Omental fat pad (tissue), 4 donors: ENCODE results near the gene WDR1. TPM values are rescaled to one million over a fixed set of nuclear protein-coding genes. Genes with fewer than 3 reads are reported as not detected.

Source experiments
- ATAC-seq: fragments of 150-250 bp; one replicate; pipeline ENCODE4 v1.9.1; 2016; ENCODE audit warnings: mild to moderate bottlenecking, moderate library complexity; ENCODE audit not compliant: low FRiP score
- DNase-seq: peaks from one replicate; pipeline ENCODE4 v3.0.0-alpha.2; 2019; ENCODE audit warnings: low spot score
- total RNA-seq, 4 donors: library from RNA; depleted of rRNA; stranded (reverse); fragments of >200 nt; gene quantifications; one replicate each; pipeline ENCODE4 v1.1.0, GENCODE V29; 2016
- TF ChIP-seq, protein P1 (sequence below), 3 donors: fragments of 450-650 bp; IDR thresholded peaks; one replicate each; pipeline ENCODE4 v1.5.1; 2016 to 2017; ENCODE audit warnings: antibody characterized with exemption in 3 of 3, mild to moderate bottlenecking in 3 of 3, moderate library complexity in 2 of 3

WDR1 gene, protein sequence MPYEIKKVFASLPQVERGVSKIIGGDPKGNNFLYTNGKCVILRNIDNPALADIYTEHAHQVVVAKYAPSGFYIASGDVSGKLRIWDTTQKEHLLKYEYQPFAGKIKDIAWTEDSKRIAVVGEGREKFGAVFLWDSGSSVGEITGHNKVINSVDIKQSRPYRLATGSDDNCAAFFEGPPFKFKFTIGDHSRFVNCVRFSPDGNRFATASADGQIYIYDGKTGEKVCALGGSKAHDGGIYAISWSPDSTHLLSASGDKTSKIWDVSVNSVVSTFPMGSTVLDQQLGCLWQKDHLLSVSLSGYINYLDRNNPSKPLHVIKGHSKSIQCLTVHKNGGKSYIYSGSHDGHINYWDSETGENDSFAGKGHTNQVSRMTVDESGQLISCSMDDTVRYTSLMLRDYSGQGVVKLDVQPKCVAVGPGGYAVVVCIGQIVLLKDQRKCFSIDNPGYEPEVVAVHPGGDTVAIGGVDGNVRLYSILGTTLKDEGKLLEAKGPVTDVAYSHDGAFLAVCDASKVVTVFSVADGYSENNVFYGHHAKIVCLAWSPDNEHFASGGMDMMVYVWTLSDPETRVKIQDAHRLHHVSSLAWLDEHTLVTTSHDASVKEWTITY
- 100 to 1,000 TPM; 114 to 219 (median 135) TPM for total RNA-seq

DNA sequence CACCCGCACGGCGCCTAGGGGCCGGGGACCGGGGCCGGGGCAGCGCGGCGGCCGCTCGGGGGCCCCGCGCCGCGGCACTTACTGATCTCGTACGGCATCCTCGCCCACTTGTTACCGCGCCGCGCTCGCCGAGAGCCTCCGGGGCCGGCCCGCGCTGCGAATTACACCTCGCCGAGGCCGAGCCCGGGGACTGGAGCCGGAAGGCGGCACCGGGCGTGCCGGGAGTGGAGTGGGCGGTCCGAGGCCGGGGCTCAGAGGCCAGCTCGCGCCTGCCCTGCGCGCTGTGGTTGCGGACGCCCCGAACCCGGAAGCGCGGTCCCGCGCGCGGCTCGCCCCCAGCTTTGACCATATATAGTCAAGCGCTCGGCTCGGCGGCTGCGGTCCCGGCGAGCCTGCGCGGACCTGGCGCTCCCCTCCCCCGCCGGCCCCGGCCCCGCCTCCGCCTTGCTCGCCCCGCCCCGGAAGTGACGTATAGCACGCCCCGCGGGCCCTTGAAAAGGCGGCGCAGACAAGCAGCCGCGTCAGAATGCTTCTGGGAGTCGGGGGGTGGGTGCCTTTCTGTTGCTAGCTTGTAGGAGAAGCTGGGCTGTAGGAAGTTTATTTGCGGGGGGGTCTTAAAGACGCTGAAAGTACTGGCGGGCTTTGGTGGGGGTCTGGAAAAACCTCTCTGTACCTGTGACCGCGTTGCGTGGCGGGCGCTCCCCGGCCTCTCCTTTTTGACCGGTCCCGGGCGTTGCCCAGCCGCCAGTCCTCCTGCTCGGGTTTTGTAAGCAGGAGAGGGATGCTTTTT is at the start of gene WDR1:
TSS of gene WDR1 (minus strand) at position 231 of the 790 bp plus-strand sequence. CDS start at position 98, 133 bp downstream.
- ATAC-seq (peak; percentile 96), DNase-seq (peak; percentile 72)
- TF ChIP-seq, protein P1, sequence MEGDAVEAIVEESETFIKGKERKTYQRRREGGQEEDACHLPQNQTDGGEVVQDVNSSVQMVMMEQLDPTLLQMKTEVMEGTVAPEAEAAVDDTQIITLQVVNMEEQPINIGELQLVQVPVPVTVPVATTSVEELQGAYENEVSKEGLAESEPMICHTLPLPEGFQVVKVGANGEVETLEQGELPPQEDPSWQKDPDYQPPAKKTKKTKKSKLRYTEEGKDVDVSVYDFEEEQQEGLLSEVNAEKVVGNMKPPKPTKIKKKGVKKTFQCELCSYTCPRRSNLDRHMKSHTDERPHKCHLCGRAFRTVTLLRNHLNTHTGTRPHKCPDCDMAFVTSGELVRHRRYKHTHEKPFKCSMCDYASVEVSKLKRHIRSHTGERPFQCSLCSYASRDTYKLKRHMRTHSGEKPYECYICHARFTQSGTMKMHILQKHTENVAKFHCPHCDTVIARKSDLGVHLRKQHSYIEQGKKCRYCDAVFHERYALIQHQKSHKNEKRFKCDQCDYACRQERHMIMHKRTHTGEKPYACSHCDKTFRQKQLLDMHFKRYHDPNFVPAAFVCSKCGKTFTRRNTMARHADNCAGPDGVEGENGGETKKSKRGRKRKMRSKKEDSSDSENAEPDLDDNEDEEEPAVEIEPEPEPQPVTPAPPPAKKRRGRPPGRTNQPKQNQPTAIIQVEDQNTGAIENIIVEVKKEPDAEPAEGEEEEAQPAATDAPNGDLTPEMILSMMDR (IDR thresholded peaks at IDR 0.05), result no peak

GRCh38 chr4:10164877-10165283 is 48.3 kb upstream of the WDR1 start:
- no peak for ATAC-seq
- DNase-seq, result no peak
- TF ChIP-seq, protein P1 (IDR thresholded peaks at IDR 0.05), result no peak

DNA sequence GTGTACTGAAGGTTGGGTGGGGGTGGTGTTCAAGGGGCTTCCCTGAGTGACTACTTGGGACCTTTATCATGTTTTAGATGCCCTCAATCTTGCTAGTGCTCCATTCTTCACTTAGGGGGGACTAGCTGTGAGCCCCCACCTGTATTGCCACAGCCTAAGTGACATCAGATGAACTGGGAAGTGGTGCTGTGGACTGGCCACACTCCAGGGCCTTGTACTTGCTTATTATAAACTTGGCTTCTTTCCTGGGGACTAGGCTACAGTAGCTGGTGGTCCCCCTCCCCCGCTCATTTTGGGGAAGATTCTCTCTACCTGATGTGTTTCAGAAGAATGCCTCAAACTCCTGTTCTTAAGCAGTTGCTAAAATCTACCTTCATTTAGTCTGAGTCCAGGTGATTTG is 46.7 kb upstream of the WDR1 start:
- no peak for ATAC-seq

GRCh38 chr4:10162341-10163000 is 45.9 kb upstream of the WDR1 start:
- ATAC-seq (no peak), DNase-seq (no peak)
- TF ChIP-seq, protein P1 (IDR thresholded peaks at IDR 0.05), result no peak

More for the DNA sequence above, 46.7 kb upstream of the WDR1 start:
- TF ChIP-seq, protein P1 (IDR thresholded peaks at IDR 0.05), result no peak
- no peak for DNase-seq

DNA sequence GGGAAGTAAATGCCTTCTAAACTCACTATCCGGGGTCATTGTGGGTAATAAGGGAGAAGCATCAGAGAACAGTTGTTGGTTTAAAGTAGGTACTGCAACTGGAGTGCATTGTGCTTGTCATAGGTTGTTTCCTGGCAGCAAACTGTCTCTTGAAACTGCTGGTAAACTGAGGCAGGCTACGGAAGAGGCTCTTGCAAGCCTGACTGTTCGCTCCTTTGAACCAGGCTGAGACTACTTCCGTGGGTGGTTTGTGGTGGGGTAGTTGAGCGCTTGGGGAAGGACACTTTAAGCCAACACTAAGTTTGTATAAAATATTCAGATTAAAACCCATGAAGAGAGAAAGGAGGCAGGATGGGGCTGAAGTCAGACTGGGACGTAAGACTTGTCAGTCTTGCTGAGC is 45.2 kb upstream of the WDR1 start:
- TF ChIP-seq, protein P1 (IDR thresholded peaks at IDR 0.05), result no peak
- ATAC-seq, result no peak
- DNase-seq, result no peak

- no peak for DNase-seq
- no peak for ATAC-seq
- TF ChIP-seq, protein P1 (IDR thresholded peaks at IDR 0.05), result no peak
Observed at GRCh38 chr4:10161146-10161545, 44.5 kb upstream of the WDR1 start.
